Embryonic facial prominence (tissue), 1 donor: ENCODE data around the gene CPLX4.

Experiments
- DNase-seq: peaks from one replicate; pipeline ENCODE4 v3.0.0-alpha.2; 2016; ENCODE audit errors: extremely low spot score

Gene CPLX4, protein sequence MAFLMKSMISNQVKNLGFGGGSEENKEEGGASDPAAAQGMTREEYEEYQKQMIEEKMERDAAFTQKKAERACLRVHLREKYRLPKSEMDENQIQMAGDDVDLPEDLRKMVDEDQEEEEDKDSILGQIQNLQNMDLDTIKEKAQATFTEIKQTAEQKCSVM

DNA sequence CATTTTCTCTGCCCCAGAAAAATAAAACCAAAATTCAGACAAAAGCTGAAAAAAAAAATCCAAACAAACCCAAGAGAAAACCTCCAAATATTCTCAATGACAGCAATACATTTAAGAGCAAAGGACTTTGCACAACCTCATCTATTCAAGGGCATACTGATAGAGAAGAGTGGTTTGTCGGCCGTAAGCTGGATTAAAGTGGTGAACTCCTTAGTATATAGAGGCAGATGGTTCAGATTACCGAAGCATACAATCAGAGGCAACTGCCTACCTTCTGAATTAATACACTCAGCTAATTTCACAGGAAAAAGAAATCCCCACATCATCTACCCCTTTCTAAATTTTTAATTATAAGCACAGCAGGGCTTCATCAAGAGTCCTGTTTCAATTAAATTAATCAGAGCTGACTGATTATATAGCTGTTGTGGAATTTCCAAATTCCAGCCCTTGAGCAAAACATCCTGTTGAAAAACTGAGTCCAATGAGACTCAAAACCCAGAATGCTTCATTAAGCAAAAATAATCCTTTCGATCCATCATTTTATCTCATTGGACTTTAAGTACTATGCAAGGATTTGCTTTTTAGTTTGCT, at the start of gene CPLX4:
CPLX4 (minus strand) TSS at position 190 of the 591 bp plus-strand sequence; CDS start at position 3, 187 bp downstream.
- no peak for DNase-seq

DNA sequence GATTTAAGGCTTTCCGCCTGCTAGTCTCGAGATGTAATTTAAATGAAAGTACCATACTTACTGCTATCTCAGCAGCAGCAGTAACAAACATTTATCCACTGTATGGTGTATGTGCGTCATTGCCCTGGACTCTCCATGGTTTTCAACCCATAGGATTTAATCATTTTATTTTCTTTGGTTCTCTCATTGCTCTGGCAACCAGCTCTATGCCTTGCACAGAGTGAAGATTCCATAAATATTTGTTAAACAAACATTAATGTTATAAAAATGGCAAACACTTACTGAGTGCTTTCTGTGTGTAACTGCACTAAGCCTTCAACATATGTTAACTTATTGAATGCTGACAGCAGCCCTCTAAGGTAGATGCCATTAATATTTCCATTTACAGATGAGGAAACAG, 41.9 kb upstream of the CPLX4 start:
- DNase-seq = no peak

DNA sequence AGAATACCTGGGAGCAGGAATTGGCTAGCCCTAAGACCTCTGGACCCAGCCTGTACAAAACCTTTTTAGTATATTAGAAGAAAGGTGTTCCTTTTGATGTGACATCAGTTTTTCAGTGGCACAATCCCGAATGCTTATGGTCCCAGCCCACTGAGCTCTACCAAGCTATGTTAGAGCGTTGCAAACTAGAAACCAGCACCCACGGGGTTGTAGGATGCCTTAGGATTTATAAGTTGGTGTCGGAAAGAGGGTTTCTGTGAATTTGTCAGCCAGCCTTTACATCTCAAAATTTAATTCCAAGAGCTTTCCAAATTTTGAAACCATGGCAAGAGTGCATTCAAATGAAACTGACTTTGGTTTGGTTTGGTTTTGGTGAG, 41.1 kb upstream of the CPLX4 start:
- DNase-seq = no peak

DNA sequence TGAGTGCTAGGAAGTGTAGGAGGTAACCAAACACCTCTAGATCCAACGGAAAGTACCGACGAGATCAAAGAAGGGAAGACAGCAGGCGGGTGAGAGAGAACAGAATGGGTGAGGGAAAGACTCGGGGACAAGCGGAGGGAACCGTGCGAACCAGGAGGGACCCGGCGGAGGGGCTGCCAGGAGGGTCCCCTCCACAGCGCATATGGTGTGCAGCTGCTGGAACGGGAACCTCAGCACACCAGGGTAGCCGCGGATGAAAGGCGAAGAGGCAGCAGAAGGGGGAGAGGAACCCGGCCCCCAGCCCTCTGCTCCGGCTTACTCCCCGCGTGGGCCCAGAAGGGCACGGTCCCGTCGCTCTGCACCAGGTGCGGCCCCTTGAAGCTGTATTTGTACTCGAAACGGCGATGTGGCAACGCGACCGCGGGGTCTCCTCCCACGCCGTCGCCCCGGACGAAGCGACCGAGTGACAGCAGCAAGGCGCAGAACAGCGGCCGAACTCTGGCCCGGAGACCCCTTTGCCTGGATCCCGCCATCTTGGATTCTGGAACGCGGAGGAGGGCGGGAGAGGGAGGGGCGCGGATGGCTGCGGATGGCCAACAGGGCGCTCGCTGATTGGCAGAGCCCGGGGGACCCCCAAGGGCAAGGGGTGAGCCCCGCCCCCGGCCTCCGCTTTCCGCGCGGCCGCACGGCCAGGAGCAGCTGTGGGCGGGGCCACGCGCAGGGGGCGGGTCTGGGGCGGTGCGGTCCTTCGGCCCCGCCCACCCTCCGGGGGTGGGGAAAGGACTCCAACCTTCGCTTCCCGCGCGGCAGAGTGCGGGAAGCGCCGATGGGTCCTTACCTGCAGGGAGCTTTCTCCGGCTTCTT, 40.5 kb upstream of the CPLX4 start, which contains the start of gene LMAN1:
LMAN1 (minus strand) TSS at position 554 of the 864 bp plus-strand sequence; CDS start at position 533, 21 bp downstream.
- DNase-seq = peak; percentile 89

DNA sequence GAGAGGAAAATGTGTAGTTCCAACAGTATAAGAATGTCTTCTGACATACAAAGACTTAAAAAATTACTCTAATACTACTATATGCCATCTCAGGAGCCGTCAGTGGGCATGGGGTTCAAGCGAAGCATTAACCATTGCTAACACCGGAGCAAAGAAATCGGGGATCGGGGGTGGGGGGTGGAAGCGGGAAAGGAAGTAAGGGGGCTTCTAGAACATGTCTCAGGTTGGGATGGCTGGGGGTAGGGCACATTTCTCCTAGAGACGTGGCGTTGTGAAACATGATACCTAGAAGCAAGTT, 39.9 kb upstream of the CPLX4 start:
- DNase-seq = peak; percentile 54

DNA sequence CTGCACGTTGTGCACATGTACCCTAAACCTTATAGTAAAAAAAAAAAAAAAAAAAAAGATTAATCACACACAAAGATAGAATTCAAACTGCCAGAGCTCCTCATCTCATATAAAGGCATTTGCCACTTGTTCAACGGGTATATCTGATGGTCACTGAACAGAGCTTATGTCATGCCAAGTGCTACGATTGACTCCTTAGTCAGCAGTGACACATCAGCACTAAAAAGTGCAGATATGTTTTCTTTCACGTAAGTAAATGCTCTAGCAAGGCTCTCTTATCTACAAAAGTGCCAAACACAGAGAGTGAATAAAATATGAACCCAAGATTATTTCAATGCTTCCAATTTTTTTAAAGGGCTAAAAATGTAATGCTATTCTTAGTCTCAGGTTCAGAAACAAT, 39.5 kb upstream of the CPLX4 start:
- DNase-seq = no peak

DNA sequence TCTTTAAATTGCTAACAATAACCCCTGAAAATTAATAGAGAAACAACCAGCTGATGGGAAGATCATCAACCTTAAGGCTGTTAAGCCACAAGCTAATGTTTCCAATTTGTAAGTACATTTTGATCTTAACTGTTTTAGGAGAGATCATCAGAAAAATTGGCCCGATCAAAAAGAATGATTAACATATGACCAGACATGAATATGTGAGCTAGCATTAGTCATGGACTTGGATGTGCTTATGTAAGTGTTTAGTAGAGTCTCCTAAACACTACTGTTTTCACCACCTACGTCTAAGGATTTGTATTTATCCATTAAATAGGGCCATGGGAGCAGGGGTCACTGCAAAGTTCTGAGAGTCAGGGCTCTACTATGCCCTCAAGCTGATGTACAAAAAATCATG, 36.3 kb upstream of the CPLX4 start:
- no peak for DNase-seq

DNA sequence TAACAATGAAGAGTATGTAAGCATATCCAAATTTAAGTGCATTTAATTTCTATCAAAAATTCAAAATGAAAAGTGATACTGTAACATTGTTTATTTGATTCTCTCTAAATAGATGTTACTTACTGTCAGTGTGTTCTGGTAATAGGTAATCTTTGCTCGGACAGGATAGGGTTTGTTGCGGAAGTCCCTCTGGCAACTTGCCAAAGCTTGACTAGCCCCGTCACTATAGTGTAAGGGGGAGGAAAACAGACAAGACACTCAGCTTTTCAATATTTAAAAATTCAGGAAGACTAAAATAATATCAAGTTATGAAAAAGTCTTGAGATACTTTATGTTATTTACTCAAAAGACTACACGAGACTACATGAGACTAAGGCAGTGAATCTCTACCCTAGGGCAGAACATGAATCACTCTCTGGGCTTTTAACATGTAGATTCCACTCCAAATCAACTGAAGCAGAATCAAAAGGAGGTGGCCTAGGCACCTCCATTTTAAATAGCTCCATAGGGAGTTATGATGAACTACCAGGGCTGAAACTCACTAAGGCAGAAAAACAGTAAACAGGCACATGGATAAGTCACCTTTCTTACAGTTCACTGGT, 34.7 kb upstream of the CPLX4 start:
- no peak for DNase-seq

DNA sequence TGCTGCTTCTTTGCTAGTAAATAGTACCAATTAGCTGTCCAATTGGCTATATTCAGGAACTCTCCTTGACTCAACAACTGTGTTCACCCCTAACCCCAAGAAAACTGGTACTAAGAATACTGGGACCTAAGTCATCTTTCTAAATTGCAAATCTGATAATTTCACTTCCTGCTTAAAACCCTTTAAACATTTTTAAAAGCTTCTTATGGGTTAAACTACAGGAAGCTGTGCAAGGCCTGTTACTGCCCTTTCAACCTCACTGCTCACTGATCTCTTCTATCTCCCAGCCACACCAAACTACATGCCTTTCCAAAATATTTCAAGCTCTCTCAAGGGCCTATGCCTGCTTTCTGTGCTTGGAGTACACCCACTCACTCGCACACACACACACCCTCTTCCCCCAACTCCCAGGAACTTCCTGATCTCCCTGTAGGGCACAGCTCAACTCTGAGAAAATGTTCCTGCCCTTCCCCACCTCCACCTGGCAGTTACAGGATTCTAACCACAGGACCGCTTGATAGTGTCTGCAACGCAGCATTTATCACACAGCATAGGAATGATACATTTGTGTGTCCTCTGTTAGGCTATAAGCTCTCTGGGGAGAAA, 33.9 kb upstream of the CPLX4 start:
- no peak for DNase-seq

DNA sequence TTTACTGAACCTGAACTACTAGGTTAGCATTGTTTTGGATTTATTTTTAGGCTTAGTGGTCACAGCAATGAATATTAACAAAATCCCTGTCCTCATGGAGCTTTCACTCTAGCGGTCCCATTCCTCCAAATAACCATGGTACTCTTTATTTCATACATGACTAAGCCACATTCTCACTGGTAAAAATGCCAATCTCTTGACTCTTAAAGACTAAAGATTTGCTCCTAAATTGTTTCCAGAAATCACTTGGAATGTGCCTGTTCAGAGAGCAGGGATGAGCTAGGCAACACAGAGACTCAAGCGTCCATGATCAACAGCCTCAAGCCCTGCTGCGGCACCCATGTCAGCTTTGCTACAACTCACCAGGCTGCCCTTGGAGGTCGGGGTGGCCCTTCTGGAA, 27.1 kb upstream of the CPLX4 start:
- DNase-seq = no peak

DNA sequence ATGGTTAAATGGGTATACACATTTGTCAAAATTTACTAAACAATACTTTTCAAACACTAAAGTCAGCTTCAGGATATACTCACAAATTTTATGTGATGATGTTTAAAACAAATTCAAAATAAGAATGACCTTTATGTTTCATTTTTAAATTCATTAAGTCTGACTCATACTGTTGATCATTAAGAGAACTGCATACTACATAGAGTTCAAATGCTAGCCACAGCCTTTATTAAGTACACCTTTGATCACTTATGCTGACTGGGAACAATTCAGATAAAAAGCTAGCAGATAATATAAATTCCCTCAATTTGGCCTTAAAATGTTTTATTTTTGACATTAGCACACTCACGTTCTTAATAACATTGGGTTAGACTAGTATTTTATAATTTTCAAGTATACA, 26.5 kb upstream of the CPLX4 start:
- DNase-seq = no peak

DNA sequence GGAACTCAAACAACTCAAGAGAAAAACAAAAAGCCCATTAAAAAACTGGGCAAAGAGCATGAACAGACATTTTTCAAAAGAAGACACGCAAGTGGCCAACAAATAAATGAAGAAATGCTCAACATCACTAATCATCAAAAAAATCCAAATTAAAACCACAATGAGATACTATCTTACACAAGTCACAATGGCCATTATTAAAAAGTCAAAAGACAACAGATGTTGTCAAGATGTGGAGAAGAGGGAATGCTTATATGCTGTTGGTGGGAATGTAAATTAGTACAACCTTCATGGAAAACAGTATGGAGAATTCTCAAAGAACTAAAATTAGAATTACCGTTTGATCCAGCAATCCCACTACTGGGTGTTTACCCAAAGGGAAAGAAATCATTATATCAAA, 25.5 kb upstream of the CPLX4 start:
- DNase-seq = no peak

DNA sequence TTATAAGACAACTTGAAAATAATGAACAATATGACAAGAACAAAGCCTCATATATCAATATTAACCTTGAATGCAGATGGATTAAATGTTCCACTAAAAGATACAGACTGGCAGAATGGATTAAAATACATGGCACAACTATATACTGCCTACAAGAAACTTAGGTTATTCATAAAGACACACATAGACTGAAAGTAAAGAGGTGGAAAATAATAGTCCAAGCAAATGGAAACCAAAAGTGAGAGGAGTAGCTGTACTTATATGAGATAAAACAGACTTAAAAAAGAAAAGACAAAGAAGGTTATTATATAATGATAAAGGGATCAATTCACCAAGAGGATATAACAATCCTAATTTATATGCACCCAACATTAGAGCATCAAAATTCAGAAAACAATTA, 22.4 kb upstream of the CPLX4 start:
- DNase-seq = no peak

DNA sequence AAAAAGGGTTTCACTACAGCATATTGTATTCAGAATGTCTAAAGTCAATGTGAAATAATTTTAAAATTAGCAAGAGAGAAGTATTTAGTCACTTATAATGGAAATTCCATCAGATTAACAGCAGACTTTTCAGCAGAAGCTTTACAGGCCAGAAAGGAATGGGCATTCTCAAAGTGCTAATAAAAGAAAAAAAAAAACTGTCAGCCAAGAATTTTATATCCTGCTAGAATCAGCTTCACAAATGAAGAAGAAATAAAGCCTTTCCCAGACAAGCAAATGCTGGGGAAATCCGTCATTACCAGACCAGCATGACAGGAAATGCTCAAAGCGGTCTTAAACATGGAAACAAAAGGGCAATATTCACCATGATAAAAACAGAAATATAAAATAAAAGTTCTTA, 21.9 kb upstream of the CPLX4 start:
- DNase-seq = no peak

DNA sequence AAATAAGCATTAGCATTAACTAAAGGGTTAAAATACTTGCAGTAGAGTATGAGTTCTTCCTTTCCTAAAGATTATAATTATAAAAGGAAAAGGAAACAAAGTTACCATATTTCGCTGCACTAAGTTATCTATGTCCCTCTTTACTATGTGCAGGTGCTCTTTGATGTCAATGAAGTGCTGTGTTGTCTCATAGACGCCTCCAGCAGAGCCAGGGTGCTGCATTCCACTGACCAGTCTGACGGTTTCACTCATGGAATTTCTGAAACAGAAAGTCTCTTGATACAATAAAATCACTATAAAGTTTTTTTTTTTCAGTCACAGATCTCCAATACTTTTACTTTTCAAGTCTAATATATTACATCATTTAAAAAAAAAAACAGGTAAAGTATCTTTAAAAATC, 14.5 kb upstream of the CPLX4 start:
- no peak for DNase-seq

DNA sequence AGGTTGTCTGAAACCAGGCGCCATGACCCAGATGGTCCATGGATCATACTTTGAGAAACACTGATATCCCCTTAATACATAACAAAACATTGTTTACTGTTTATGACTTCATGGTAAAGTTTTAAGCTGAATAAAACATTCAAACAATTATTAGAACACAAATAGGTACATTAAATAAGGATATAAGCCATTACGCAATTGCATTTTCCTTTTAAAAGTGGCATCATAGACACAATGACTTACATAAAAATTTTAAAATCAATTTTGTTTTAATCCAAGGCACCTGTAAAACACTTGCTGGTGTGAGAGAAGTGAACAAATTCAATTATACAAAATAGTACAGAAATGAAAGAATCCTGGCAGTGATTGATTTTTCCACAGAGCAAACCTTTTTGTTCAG, 10.2 kb upstream of the CPLX4 start:
- no peak for DNase-seq

DNA sequence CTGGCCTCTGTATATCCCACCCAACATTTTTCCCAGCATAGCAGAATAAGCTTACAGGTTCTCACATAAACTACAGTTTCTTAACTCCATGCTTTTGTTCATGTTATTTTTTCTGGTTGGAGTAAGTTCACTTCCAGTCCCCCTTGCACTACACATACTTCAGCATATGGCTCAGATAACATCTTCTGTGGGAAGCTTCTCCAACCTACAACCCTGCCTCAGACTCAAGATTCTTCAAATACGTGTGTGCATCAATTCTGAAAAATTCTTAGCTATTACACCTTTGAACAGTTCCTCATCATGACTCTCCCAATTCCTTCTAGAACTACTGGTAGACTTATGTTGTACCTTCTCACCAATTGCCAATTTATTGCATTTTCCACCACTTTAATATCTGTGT, 7.5 kb upstream of the CPLX4 start:
- no peak for DNase-seq

DNA sequence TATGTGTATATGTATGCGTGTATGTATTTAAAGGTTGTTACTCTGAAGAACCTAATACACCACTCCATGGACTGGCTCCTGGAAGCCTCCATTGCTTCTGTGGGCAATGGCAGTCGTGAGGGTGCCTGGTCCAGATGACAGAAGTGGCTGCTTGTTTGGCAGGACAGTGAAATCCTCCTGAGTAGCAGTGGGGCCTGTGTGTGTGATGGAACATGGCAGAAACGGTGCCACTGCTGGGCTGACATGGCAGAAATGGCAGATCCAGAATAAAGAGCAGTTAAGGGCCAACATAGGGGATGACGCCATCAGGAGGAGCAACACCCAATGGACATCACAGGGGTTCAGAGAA, 6.1 kb upstream of the CPLX4 start:
- DNase-seq = no peak

DNA sequence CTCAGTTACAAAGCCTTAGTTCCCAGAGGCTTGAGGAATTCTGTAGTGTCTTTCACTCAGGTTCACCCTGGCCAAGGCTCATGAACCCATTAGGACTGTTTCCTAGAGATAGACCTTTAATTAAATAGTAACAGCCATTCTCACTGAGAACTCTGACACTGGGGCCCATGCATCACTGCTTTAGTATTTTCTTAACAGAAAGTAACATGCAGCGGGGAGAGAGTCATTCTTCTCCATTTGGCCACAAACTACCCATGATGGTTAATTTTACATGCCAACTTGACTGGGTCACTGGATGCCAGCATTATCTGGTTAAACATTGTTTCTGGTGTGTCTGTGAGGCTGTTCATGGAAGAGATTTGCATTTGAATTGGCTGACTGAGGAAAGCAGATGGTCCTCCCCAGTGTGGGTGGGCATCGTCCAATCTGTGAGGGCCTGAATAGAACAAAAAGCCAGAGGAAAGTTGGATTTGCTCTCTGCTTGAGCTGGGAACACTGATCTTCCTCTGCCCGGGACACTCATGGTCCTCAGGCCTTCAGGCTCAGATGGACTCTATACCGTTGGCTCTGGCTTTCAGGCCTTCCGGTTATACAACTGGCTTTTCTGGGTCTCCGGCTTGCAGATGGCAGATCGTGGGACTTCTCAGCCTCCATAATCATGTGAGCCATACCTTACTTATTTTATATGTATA, 5.6 kb upstream of the CPLX4 start:
- DNase-seq = no peak

DNA sequence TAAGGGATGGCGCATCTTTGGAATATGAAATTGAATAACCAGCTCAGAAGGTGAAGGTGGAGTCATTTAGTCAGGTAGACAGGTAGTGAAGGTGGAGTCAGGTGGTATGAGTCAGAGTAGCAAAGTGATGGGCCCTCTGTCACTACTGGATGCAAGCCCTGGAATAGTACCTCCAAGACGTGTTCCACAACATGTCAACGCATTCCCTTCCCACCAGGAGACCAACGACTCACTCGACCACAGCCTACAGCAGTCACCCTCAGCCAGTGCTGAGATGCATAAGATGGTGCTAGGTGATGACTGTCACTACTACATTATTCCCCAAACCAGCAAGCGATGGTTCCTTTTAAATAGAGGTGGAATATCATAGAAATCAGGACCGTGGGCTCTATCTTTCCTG, 6.8 kb downstream of the CPLX4 start:
- no peak for DNase-seq

DNA sequence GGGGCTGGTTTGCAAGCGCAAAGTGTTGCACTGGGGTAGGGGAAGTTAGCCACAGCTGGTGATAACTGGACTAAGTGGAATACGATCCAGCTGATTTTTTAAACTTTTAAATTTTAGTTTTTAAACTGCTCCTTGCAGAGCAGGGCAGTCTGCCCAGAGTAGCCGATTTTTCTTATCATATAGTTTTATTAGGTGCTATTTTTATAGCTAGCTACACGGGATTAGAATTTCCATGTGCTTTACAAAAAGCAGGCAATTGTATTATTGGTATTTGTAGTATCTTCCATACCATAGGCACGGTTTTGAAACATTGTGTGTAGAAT, 9.6 kb downstream of the CPLX4 start:
- DNase-seq = no peak

DNA sequence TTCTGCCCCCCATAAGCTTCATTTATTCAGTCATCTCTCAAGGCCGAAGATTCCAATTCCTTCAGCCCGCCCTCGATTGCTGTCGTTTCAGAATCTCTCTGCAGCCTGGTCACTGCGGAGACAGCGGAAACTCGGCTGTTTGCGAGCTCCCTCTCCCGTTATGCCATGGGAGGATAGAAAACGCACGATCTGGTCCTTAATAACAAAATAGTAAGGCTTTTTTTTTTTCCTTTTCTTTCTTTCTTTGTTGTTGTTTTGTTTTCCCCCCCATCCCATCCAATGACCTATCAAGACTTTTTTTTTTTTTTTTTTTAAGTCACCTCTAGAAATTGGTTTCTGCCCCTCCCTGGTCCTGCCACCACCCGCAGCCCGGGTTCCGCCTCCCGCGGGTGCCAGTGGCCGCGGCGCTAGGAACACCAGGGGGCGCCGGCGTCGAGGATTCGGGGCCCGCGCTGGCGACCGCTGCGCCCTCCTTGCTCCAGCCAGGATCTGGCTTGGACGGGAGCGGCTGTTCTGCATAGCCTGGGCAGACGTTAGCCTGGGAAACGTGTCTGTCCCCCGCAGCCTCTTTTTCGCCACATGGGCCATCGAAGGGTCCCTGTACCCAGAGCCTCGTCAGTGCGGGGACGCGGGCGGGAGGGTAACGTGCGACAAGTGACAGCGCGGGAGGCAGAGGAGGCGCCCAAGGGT, 10.1 kb downstream of the CPLX4 start:
- DNase-seq = no peak
